HG03439 (cell line): Measurements from ENCODE around the gene SLC16A3.

ENCODE experiments used
- ATAC-seq: cut with Tn5 transposase; IDR thresholded peaks from one replicate; pipeline ENCODE4 v1.9.1; 2021; ENCODE audit warnings: mild to moderate bottlenecking, moderate library complexity; ENCODE audit not compliant: unreplicated experiment

Gene SLC16A3

GRCh38 chr17:82235056-82235774, 6.4 kb downstream of the SLC16A3 start:
- no peak for ATAC-seq

- no peak for ATAC-seq
Measured at GRCh38 chr17:82235775-82236141, 6.9 kb downstream of the SLC16A3 start.

DNA sequence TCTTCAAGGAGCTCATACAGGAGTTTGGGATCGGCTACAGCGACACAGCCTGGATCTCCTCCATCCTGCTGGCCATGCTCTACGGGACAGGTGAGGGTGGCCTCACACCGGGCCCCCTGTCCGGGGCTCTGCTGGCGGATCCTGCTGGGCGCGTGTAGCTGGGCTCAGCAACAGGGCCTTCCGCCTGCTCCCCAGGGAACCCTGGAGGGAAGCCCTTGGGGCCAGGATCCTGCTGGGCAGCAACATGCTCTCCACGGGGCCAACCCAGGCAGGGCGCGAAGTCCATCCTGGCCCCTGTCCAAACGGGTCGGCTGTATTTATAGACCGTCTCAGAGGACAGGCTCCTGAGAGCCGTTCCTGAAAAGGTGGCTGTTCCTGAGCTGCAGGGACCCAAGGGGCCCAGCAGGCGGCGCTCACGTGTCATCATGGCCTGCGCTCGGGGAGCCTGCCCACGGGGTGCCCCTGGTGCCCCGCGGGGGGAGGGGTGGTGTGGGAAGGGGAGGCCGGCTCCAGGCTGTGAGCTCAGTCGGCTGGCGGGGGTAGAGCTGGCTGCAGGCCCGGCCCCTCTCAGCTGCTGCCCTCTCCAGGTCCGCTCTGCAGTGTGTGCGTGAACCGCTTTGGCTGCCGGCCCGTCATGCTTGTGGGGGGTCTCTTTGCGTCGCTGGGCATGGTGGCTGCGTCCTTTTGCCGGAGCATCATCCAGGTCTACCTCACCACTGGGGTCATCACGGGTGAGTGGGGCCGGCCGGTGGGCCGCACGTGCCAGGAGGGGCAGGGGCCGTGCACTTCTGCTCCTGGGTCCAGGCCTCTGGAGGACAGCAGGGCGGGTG, 7.5 kb downstream of the SLC16A3 start:
- ATAC-seq = no peak

DNA sequence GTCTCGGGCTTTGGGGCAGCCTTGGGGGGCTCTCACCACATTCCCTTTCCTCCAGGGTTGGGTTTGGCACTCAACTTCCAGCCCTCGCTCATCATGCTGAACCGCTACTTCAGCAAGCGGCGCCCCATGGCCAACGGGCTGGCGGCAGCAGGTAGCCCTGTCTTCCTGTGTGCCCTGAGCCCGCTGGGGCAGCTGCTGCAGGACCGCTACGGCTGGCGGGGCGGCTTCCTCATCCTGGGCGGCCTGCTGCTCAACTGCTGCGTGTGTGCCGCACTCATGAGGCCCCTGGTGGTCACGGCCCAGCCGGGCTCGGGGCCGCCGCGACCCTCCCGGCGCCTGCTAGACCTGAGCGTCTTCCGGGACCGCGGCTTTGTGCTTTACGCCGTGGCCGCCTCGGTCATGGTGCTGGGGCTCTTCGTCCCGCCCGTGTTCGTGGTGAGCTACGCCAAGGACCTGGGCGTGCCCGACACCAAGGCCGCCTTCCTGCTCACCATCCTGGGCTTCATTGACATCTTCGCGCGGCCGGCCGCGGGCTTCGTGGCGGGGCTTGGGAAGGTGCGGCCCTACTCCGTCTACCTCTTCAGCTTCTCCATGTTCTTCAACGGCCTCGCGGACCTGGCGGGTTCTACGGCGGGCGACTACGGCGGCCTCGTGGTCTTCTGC, 8.4 kb downstream of the SLC16A3 start:
- ATAC-seq = no peak

GRCh38 chr17:82237746-82238471, 9.1 kb downstream of the SLC16A3 start:
- no peak for ATAC-seq

GRCh38 chr17:82238472-82239201, 9.8 kb downstream of the SLC16A3 start:
- ATAC-seq = no peak

DNA sequence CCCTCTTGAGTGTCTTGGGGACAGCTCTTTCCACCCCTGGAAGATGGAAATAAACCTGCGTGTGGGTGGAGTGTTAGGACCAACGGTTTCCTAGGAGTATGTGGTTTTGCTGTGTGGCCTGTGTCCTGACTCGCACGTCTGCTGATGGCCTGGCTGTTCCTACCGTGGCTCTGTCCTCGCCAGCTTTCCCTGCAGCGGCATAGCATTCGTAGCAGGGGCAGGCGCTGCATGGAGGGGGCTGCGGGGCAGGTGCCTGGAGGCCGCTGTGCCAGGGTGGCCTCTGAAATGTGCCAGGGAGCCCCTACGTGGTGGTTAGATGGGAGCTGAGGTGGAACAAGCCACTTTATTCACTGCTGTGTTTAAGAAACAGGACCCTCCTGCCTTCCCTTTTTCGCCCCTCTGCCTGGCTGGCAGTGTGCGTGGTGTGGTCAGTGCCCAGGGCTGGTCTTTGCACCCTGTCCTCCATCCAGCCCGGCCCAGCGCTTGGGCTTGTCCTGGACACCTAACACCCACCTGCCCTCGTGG, 10.6 kb downstream of the SLC16A3 start:
- no peak for ATAC-seq

- ATAC-seq = no peak
Measured at GRCh38 chr17:82239926-82240505, 11.2 kb downstream of the SLC16A3 start.

- ATAC-seq = no peak
Measured at GRCh38 chr17:82240506-82241182, 11.8 kb downstream of the SLC16A3 start.

GRCh38 chr17:82241183-82241925, 12.5 kb downstream of the SLC16A3 start:
- no peak for ATAC-seq

DNA sequence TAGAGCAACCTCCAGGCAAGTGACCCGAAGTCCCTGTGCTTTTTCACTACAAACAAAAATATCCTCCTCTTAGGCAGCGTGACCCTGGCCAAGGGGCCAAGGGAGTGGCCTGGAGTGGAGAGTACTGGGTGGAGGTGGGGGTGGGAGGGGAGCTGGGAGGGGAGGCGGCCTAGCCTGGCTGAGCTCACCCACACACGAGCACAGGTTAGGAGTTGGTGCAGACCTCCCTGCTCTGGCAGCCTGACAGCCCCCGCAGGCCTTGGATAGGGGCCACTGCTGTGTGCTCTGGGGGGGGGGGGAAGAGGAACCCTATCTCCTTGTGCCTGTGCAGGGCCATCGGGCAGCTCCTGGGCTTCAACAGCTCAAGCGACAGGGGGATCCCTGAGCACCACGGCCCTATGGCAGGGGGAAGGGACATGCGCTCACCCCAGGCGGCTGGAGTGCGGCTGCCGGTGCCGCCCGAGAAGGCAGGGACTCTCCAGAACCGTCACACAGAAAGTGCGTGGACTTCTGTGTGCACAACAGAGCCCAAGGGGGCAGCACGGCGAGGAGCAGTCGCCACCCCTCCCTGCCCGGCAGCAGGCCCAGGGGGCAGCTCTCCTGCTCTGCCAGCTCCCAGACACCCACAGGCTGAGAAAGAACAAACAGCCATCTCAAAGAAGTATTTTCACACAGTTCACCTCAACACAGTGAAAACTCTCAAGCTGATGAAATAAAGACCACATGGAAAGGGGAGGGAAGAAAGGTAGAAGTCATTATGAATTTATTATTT, 13.3 kb downstream of the SLC16A3 start:
- ATAC-seq = no peak

DNA sequence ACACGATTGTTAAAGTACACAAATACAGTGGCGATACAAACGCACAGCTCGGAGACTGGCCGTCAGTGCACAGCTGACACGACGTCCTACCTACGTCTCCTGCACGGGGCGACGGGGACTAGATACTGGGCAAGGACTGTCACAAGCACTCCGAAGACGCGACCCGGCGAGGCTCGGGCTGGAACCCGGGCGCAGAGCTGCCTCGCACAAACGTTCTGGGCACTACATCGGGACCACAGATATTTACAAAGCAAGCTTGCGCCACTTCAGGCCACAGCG, 13.8 kb downstream of the SLC16A3 start:
- no peak for ATAC-seq

DNA sequence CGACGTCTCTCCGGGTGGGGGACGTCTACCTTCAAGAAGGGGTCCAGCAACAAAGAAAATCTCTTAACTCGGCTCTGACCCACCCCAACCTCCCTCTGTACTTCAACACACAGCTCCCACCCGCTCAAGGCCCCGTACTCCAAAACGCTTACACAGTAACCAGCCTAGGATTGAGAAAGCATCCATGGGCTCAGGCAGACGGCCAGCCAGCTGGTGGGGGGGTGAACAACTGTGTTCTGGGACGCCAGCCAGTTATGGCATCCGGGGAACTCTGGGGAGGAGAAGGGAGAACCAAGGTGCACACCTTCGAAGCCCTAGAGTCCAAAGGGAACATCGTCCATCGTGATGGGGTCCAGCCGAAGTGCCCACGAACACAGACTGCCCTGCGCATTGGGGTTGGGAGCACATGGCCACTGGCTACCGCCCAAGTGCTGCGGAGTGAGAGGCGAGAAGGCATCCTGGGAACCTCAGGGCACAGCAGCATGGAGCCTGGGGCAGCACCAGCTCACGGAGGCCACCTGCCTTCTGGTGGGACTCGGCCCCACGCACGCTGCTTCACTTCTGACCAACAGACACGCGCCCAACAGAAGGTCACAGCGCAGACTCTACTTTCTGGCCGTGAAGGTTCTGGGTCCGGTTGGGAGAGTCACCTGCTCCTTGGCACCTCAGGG, 14.3 kb downstream of the SLC16A3 start:
- no peak for ATAC-seq

- ATAC-seq = no peak
Measured at GRCh38 chr17:82243648-82244412, 15.0 kb downstream of the SLC16A3 start.

- ATAC-seq = no peak
Measured at GRCh38 chr17:82244413-82245133, 15.7 kb downstream of the SLC16A3 start.
